Spleen (tissue), 7 donors: ENCODE results near the gene OGFR.

Experiments used
- CTCF ChIP-seq, 11 experiments: fragments of 200-600 bp in 7 of 11; fragments of 450-650 bp in 4 of 11; sonication (generic) in 4 of 11; IDR thresholded peaks in 8 of 11; conservative IDR thresholded peaks in 3 of 11; 1 replicate in 7 of 11; 2 replicates in 4 of 11; pipeline versions ENCODE4 v1.4.0 to v1.8.0; 2016 to 2021; ENCODE audit warnings: antibody characterized with exemption in 11 of 11, inconsistent platforms in 4 of 11, mild to moderate bottlenecking in 1 of 11
- POLR2A ChIP-seq, 3 donors: fragments of 450-650 bp; IDR thresholded peaks; one replicate each; pipeline ENCODE4 v1.5.1; 2017; ENCODE audit warnings: antibody characterized with exemption in 3 of 3, mild to moderate bottlenecking in 1 of 3
- POLR2AphosphoS5 ChIP-seq, 3 donors: sonication (generic); formaldehyde crosslinking; IDR thresholded peaks; one replicate each; pipeline ENCODE4 v1.5.1; 2017; ENCODE audit warnings: antibody characterized with exemption in 3 of 3
- donor health status: DM: no; HTN: no; CAD: no; lungs with moderate emphysema.
- donor health status: DM: no; HTN: no; CAD: no.
- donor health status: DM: no; HTN: no; CAD: no.

GRCh38 chr20:62800314-62801259, 4.0 kb upstream of the OGFR start:
- TF ChIP-seq CTCF (IDR thresholded peaks at IDR 0.05 in 8 of 11, conservative IDR thresholded peaks at IDR 0.05 in 3 of 11) (no peak), POLR2A (IDR thresholded peaks at IDR 0.05) (no peak), POLR2AphosphoS5 (IDR thresholded peaks at IDR 0.05) (no peak)
